A549 (cell line): ENCODE data around the gene PKD2. TPM values are rescaled to one million over a fixed set of nuclear protein-coding genes. Genes with fewer than 3 reads are reported as not detected.

Source experiments
- BHLHE40 ChIP-seq: IDR thresholded peaks from 2 replicates; pipeline ENCODE4 v1.6.1; 2012; ENCODE audit warnings: low read depth, low read length, inconsistent platforms
- CEBPB ChIP-seq, 2 experiments: fragments of >200 bp in 1 of 2; sonication (Bioruptor Twin) in 1 of 2; formaldehyde crosslinking in 1 of 2; IDR thresholded peaks; 2 replicates each; pipeline ENCODE4 v1.6.1; 2012 to 2016
- CHD2 ChIP-seq: fragments of 150-350 bp; IDR thresholded peaks from 2 replicates; pipeline ENCODE4 v1.6.1; 2014; ENCODE audit warnings: low read length; ENCODE audit not compliant: partially characterized antibody
- CHD4 ChIP-seq: fragments of 200-600 bp; sonication (generic); IDR thresholded peaks from 2 replicates; pipeline ENCODE4 v1.6.1; 2016; ENCODE audit warnings: antibody characterized with exemption, mild to moderate bottlenecking, borderline replicate concordance
- E2F6 ChIP-seq: IDR thresholded peaks from 2 replicates; pipeline ENCODE4 v1.6.1; 2012; ENCODE audit warnings: low read depth, borderline replicate concordance
- EHF ChIP-seq: fragments of 250-450 bp; sonication (Bioruptor Pico); IDR thresholded peaks from 2 replicates; pipeline ENCODE4 v1.5.0; 2020; ENCODE audit warnings: mild to moderate bottlenecking
- EHMT2 ChIP-seq: fragments of 200-600 bp; sonication (generic); IDR thresholded peaks from 2 replicates; pipeline ENCODE4 v1.6.1; 2016; ENCODE audit warnings: antibody characterized with exemption, low read depth, mild to moderate bottlenecking, moderate library complexity
- EP300 ChIP-seq, 2 experiments: fragments of >200 bp; sonication (Bioruptor Twin); formaldehyde crosslinking; IDR thresholded peaks; 2 replicates in 1 of 2; 3 replicates in 1 of 2; pipeline ENCODE4 v1.6.1; 2016 to 2017
- ESRRA ChIP-seq: fragments of 150-350 bp; IDR thresholded peaks from 2 replicates; pipeline ENCODE4 v1.6.1; 2014; ENCODE audit warnings: mild to moderate bottlenecking, low read length, borderline replicate concordance
- FOSL2 ChIP-seq, 2 experiments: fragments of 450-650 bp in 1 of 2; fragments of >200 bp in 1 of 2; sonication (Bioruptor Twin) in 1 of 2; formaldehyde crosslinking; IDR thresholded peaks; 2 replicates each; pipeline versions ENCODE4 v1.5.0 to v1.6.1; 2016 to 2020; ENCODE audit warnings: mild to moderate bottlenecking in 1 of 2, moderate library complexity in 1 of 2
- FOXS1 ChIP-seq: fragments of 250-450 bp; sonication (Bioruptor Pico); IDR thresholded peaks from 2 replicates; pipeline ENCODE4 v1.5.0; 2020; ENCODE audit warnings: mild to moderate bottlenecking, moderate library complexity
- GATA3 ChIP-seq: IDR thresholded peaks from 2 replicates; pipeline ENCODE4 v1.6.1; 2012; ENCODE audit warnings: borderline replicate concordance
- HDAC2 ChIP-seq: fragments of 200-600 bp; sonication (generic); IDR thresholded peaks from 2 replicates; pipeline ENCODE4 v1.6.1; 2016
- HES2 ChIP-seq: fragments of >200 bp; sonication (Bioruptor Twin); formaldehyde crosslinking; IDR thresholded peaks from 2 replicates; pipeline ENCODE4 v1.6.1; 2016
- HEYL ChIP-seq: fragments of 250-450 bp; sonication (Bioruptor Pico); IDR thresholded peaks from 2 replicates; pipeline ENCODE4 v1.8.0; 2021; ENCODE audit warnings: mild to moderate bottlenecking, moderate library complexity
- HMGXB4 ChIP-seq: fragments of 250-450 bp; sonication (Bioruptor Pico); IDR thresholded peaks from 2 replicates; pipeline ENCODE4 v1.5.0; 2021; ENCODE audit warnings: mild to moderate bottlenecking, moderate library complexity, borderline replicate concordance
- HOXA7 ChIP-seq: fragments of 250-450 bp; sonication (Bioruptor Pico); IDR thresholded peaks from 2 replicates; pipeline ENCODE4 v1.5.0; 2020; ENCODE audit warnings: mild to moderate bottlenecking, moderate library complexity
- HOXB13 ChIP-seq: fragments of 250-450 bp; sonication (Bioruptor Pico); IDR thresholded peaks from 2 replicates; pipeline ENCODE4 v1.5.0; 2020; ENCODE audit warnings: low read depth, mild to moderate bottlenecking, moderate library complexity
- HOXB5 ChIP-seq: fragments of 250-450 bp; sonication (Bioruptor Pico); IDR thresholded peaks from 2 replicates; pipeline ENCODE4 v1.5.0; 2020; ENCODE audit warnings: mild to moderate bottlenecking, moderate library complexity
- JUN ChIP-seq, 2 experiments: fragments of >200 bp; sonication (Bioruptor Twin); formaldehyde crosslinking; IDR thresholded peaks; 2 replicates in 1 of 2; 3 replicates in 1 of 2; pipeline ENCODE4 v1.6.1; 2016 to 2017
- JUNB ChIP-seq: fragments of >200 bp; sonication (Bioruptor Twin); formaldehyde crosslinking; IDR thresholded peaks from 2 replicates; pipeline ENCODE4 v1.6.1; 2016
- KDM1A ChIP-seq: fragments of 200-600 bp; sonication (generic); IDR thresholded peaks from 2 replicates; pipeline ENCODE4 v1.6.1; 2016; ENCODE audit warnings: low read depth, mild to moderate bottlenecking
- MYC ChIP-seq: IDR thresholded peaks from 2 replicates; pipeline ENCODE4 v1.6.1; 2012; ENCODE audit warnings: mild to moderate bottlenecking, inconsistent platforms, low read length, improper control_type of control experiment, borderline replicate concordance
- NFE2L2 ChIP-seq: fragments of 150-350 bp; conservative IDR thresholded peaks from 2 replicates; pipeline ENCODE4 v1.6.1; 2014; ENCODE audit warnings: low read length
- NPAS2 ChIP-seq: fragments of 250-450 bp; sonication (Bioruptor Pico); IDR thresholded peaks from 2 replicates; pipeline ENCODE4 v1.8.0; 2022; ENCODE audit warnings: mild to moderate bottlenecking, moderate library complexity, borderline replicate concordance
- PBX3 ChIP-seq: IDR thresholded peaks from 2 replicates; pipeline ENCODE4 v1.6.1; 2012
- PHF8 ChIP-seq: fragments of 200-600 bp; sonication (generic); IDR thresholded peaks from 2 replicates; pipeline ENCODE4 v1.6.1; 2016; ENCODE audit warnings: low read depth, mild to moderate bottlenecking, antibody characterized with exemption, moderate library complexity, borderline replicate concordance
- POLR2A ChIP-seq: IDR thresholded peaks from 2 replicates; pipeline ENCODE4 v1.6.1; 2012; ENCODE audit warnings: mild to moderate bottlenecking, low read length
- RARB ChIP-seq: fragments of 250-450 bp; sonication (Bioruptor Pico); IDR thresholded peaks from 2 replicates; pipeline ENCODE4 v1.8.0; 2021; ENCODE audit warnings: mild to moderate bottlenecking, moderate library complexity
- REST ChIP-seq: fragments of 200-600 bp; sonication (generic); IDR thresholded peaks from 2 replicates; pipeline ENCODE4 v1.6.1; 2016; ENCODE audit warnings: antibody characterized with exemption, mild to moderate bottlenecking, moderate library complexity
- SREBF2 ChIP-seq: fragments of 450-650 bp; IDR thresholded peaks from 2 replicates; pipeline ENCODE4 v1.6.1; 2014; ENCODE audit warnings: mild to moderate bottlenecking, moderate library complexity
- TP53 ChIP-seq: fragments of 250-450 bp; sonication (Bioruptor Pico); IDR thresholded peaks from 2 replicates; pipeline ENCODE4 v1.5.0; 2021; ENCODE audit warnings: mild to moderate bottlenecking, moderate library complexity
- USF2 ChIP-seq: fragments of 450-650 bp; IDR thresholded peaks from 2 replicates; pipeline ENCODE4 v1.6.1; 2014; ENCODE audit warnings: antibody characterized with exemption
- ZC3H11A ChIP-seq: fragments of 450-650 bp; IDR thresholded peaks from 2 replicates; pipeline ENCODE4 v1.6.1; 2014; ENCODE audit warnings: antibody characterized with exemption, mild to moderate bottlenecking
- ZFP36 ChIP-seq: fragments of 450-650 bp; IDR thresholded peaks from 2 replicates; pipeline ENCODE4 v1.6.1; 2014; ENCODE audit warnings: borderline replicate concordance; ENCODE audit not compliant: partially characterized antibody
- ZNF302 ChIP-seq: fragments of 250-450 bp; sonication (Bioruptor Pico); IDR thresholded peaks from 2 replicates; pipeline ENCODE4 v1.9.0; 2021; ENCODE audit warnings: inconsistent platforms, mild to moderate bottlenecking, moderate library complexity
- polyA plus RNA-seq, 4 experiments: library from polyadenylated mRNA; depleted of rRNA in 3 of 4; stranded (reverse); fragments of >200 nt; fragmentation: RNase III in 1 of 4; extraction: RNeasy Plus Mini Kit Qiagen cat#74134 plus additional on column Dnase treatment in 1 of 4; gene quantifications; 2 replicates in 3 of 4; 3 replicates in 1 of 4; pipeline ENCODE4 v1.2.3, GENCODE V29; 2011 to 2017

PKD2 gene
- polyA plus RNA-seq, 2 of the 4 experiments (the other 2 are of a cell fraction), result 39.4 to 57.6 TPM

GRCh38 chr4:88107406-88108107 lies 100.1 kb downstream of the PKD2 start (continued):
- TF ChIP-seq HMGXB4 (CRISPR knock-in tag) (no peak), NFE2L2 (peak; percentile 86), SREBF2 (no peak), KDM1A (no peak), NPAS2 (CRISPR knock-in tag) (no peak), HOXB13 (CRISPR knock-in tag) (0 out of 2 replicates have a peak, but pooled peaks have one; percentile 33), CHD4 (no peak), PHF8 (no peak), RARB (CRISPR knock-in tag) (peak; percentile 96), USF2 (no peak), ZNF302 (no peak), HDAC2 (no peak), CEBPB (IDR thresholded peaks at IDR 0.05) (peak in 1 of 2 experiments; percentile 78; a peak in 3 of 4 replicates), EP300 (IDR thresholded peaks at IDR 0.05) (peak; percentile 58 to 82; a peak in 3 of 5 replicates), ESRRA (peak; percentile 91), REST (no peak), MYC (no peak), E2F6 (no peak), POLR2A (no peak), HEYL (CRISPR knock-in tag) (no peak), BHLHE40 (no peak), CHD2 (no peak), GATA3 (peak; percentile 75), HOXB5 (CRISPR knock-in tag) (no peak), PBX3 (peak; percentile 37; the same call in 1 of the 2 replicates), FOSL2 (IDR thresholded peaks at IDR 0.05) (peak; percentile 40; the same call in 1 of the 2 replicates), FOSL2 (CRISPR knock-in tag; IDR thresholded peaks at IDR 0.05) (peak; percentile 83), EHF (CRISPR knock-in tag) (peak; percentile 46; the same call in 1 of the 2 replicates), EHMT2 (no peak), ZC3H11A (no peak), FOXS1 (CRISPR knock-in tag) (no peak), TP53 (CRISPR knock-in tag) (no peak), JUNB (peak; percentile 72), HES2 (no peak), HOXA7 (CRISPR knock-in tag) (no peak), JUN (IDR thresholded peaks at IDR 0.05) (peak; percentile 58 to 64; a peak in 4 of 5 replicates), ZFP36 (no peak)
